Left lung (tissue), 10 donors: ENCODE results near the gene GC. TPM values are rescaled to one million over a fixed set of nuclear protein-coding genes. Genes with fewer than 3 reads are reported as not detected.
A peak's percentile ranks its signal among the peaks of the same experiment; 100 is the strongest.

Source experiments
- ATAC-seq: fragments of 200-7000 bp; cut with Tn5 transposase; one replicate; pipeline ENCODE4 v1.9.1; 2020; ENCODE audit warnings: moderate library complexity
- DNase-seq, 4 donors: peaks; one replicate each; pipeline ENCODE4 v3.0.0-alpha.2; 2013 to 2020
- H3K27ac ChIP-seq, 2 donors: fragments of 200-600 bp; sonication (generic) in 1 of 2; one replicate each; pipeline versions ENCODE4 v1.5.0 to v1.8.0; 2020 to 2021
- H3K27me3 ChIP-seq, 2 donors: fragments of 200-600 bp; sonication (generic) in 1 of 2; one replicate each; pipeline versions ENCODE4 v1.5.0 to v1.8.0; 2020 to 2021
- H3K36me3 ChIP-seq, 2 donors: fragments of 200-600 bp; sonication (generic) in 1 of 2; one replicate each; pipeline versions ENCODE4 v1.5.0 to v1.8.0; 2020 to 2021
- H3K4me1 ChIP-seq, 2 donors: fragments of 200-600 bp; one replicate each; pipeline ENCODE4 v1.8.0; 2021
- H3K4me3 ChIP-seq, 2 donors: fragments of 200-600 bp; sonication (generic) in 1 of 2; one replicate each; pipeline versions ENCODE4 v1.5.0 to v1.8.0; 2020 to 2021; ENCODE audit warnings: mild to moderate bottlenecking in 1 of 2
- H3K9me3 ChIP-seq, 2 donors: fragments of 200-600 bp; sonication (generic) in 1 of 2; one replicate each; pipeline versions ENCODE4 v1.5.0 to v1.8.0; 2020 to 2021
- intact Hi-C, 2 donors: fragments of 100-400 bp; cut with DNase I; formaldehyde crosslinking; loops; one replicate each; pipeline versions ENCODE4 v1.11.2 to v1.14.2; 2022
- polyA plus RNA-seq, 6 donors: library from polyadenylated mRNA; unstranded; fragments of 120-200 nt; gene quantifications; one replicate each; pipeline ENCODE4 v1.2.1, GENCODE V29; 2013; ENCODE audit not compliant: insufficient read length in 6 of 6
- total RNA-seq, 2 donors: library from RNA; stranded (reverse); fragmentation: NEBNext Ultra II Directional; extraction: Animal tissue kit (Norgen Biotek cat#: 25700); gene quantifications; one replicate each; pipeline ENCODE4 v1.2.1, GENCODE V29; 2021
- TF ChIP-seq, protein P1 (sequence below), 2 donors: fragments of 200-600 bp; sonication (generic) in 1 of 2; IDR thresholded peaks; one replicate each; pipeline versions ENCODE4 v1.5.0 to v1.8.0; 2021; ENCODE audit warnings: antibody characterized with exemption in 2 of 2
- donor health status: DM: no; HTN: yes; CAD: no.
- donor health status: DM: no; HTN: no; CAD: no.

Gene GC
- total and polyA plus RNA-seq, 8 donors, result 0.77 to 1.1 TPM; not detected in 6

DNA sequence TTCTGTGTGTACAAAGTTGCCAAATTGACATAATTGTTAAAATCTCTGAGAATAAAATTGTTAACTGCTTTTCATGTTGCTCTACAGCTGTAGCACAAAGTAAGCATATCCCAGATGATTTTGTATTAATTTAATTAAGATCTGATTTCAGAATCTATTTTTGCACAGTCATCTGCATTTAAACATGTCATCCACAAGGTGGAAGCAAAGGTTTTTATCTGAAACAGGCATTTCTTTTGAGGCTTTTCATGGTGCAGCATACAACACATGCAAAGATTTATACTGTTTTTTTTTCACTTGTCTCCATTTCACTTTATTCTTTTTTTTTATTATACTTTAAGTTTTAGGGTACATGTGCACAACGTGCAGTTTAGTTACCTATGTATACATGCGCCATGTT lies 51.2 kb downstream of the GC start:
- peak in 2 of 4 donors; percentile 7 to 32 for DNase-seq
- peaks cover 0 to 3% of the 10 kb centered on the region in 2 donors for H3K9me3 ChIP-seq

DNA sequence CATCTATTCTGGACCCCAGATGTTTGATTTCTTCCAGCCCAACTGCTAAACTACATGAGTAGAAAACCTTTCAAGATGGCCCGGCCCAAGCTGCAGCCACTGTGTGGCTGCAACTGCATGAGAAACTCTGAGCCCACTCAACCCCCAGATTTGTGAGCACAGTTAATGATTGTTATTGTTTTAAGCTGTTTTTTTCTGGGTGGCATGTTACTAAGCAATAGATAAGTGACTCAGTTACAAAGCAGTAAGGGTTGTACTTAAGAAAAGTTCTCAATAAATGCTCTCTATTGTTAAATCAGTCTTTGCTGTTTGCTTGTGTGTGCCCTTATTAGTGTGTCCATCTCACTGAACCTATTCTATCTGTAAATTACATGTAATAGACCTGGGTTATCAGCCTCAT lies 51.8 kb downstream of the GC start:
- ATAC-seq (no peak), DNase-seq (no peak)
- intact Hi-C loops, result no loop called here
- TF ChIP-seq, protein P1, sequence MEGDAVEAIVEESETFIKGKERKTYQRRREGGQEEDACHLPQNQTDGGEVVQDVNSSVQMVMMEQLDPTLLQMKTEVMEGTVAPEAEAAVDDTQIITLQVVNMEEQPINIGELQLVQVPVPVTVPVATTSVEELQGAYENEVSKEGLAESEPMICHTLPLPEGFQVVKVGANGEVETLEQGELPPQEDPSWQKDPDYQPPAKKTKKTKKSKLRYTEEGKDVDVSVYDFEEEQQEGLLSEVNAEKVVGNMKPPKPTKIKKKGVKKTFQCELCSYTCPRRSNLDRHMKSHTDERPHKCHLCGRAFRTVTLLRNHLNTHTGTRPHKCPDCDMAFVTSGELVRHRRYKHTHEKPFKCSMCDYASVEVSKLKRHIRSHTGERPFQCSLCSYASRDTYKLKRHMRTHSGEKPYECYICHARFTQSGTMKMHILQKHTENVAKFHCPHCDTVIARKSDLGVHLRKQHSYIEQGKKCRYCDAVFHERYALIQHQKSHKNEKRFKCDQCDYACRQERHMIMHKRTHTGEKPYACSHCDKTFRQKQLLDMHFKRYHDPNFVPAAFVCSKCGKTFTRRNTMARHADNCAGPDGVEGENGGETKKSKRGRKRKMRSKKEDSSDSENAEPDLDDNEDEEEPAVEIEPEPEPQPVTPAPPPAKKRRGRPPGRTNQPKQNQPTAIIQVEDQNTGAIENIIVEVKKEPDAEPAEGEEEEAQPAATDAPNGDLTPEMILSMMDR (IDR thresholded peaks at IDR 0.05), result no peak
- Histone ChIP-seq H3K27ac (no peak overlapping the region), H3K9me3 (peaks cover 0 to under 1% of the 10 kb centered on the region in 2 donors), H3K27me3 (no peaks in the 10 kb centered on the region), H3K4me1 (no peaks in the 10 kb centered on the region), H3K36me3 (no peaks in the 10 kb centered on the region), H3K4me3 (no peak overlapping the region)

More for the DNA sequence above, 51.2 kb downstream of the GC start:
- Histone ChIP-seq H3K36me3 (no peaks in the 10 kb centered on the region), H3K4me1 (no peaks in the 10 kb centered on the region), H3K4me3 (no peak overlapping the region), H3K27ac (no peak overlapping the region), H3K27me3 (no peaks in the 10 kb centered on the region)
- ATAC-seq, result peak; percentile 35
- TF ChIP-seq, protein P1 (IDR thresholded peaks at IDR 0.05), result peak in 1 of 2 donors; percentile 13
- intact Hi-C loops, result no loop called here

DNA sequence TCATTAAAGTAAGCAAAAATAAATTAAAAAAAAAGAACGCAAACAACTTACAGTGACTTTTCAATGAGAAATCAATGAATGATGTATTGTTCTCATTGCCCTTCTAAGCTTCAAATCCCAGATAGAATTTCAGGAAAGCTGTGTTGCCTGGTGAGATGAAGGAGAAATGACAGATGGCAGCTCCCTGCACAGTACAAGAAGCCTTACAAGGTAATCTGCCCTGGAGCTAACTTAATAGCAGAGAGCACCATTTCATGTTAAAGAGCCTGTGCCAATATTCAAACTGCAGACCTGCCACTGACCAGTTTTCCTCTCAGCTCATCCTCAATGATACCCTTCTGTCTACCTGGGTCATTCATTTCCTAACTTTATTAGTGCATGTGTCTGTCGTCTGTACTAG lies 54.0 kb downstream of the GC start:
- Histone ChIP-seq H3K4me1 (no peaks in the 10 kb centered on the region), H3K27ac (no peak overlapping the region), H3K9me3 (no peaks in the 10 kb centered on the region), H3K4me3 (no peak overlapping the region), H3K27me3 (no peaks in the 10 kb centered on the region), H3K36me3 (no peaks in the 10 kb centered on the region)
- TF ChIP-seq, protein P1 (IDR thresholded peaks at IDR 0.05), result no peak
- DNase-seq (no peak), ATAC-seq (no peak)
- intact Hi-C loops, result no loop called here

DNA sequence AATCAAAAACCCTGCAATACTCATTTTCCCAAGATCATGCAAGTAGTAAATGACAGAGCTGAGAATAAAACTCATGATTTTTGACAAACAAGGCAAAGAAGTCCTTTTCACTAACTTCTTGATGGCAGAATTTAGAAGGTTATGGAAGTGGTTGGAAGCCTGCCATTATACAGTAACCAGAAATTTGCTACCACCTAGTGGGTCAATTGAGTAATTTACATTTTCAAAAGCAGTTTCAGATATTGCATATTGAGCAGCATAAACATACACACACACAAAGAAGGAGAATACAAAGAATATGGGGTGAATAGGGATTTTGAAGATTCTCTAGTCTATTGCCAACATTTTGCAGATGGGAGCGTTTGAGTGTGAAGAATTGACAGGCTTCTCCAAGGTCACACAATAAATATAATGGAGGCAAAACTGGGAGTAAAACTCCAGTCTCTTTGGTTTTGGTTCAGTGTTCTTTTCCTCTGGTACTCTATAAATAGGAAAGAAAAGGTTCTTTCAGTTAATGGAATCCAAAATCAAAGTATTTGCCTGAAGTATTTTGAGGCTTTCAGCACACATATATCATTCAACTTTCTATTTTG lies 70.2 kb downstream of the GC start:
- no peak overlapping the region for H3K4me3 ChIP-seq
- intact Hi-C loops, result no loop called here
- TF ChIP-seq, protein P1 (IDR thresholded peaks at IDR 0.05), result peak; percentile 29 to 57
- H3K27me3 ChIP-seq, result no peaks in the 10 kb centered on the region
- DNase-seq (peak in 2 of 4 donors; percentile 46 to 64), ATAC-seq (peak; percentile 72)
- H3K9me3 ChIP-seq, result no peaks in the 10 kb centered on the region
- no peak overlapping the region for H3K27ac ChIP-seq
- no peaks in the 10 kb centered on the region for H3K4me1 ChIP-seq
- H3K36me3 ChIP-seq, result no peaks in the 10 kb centered on the region

DNA sequence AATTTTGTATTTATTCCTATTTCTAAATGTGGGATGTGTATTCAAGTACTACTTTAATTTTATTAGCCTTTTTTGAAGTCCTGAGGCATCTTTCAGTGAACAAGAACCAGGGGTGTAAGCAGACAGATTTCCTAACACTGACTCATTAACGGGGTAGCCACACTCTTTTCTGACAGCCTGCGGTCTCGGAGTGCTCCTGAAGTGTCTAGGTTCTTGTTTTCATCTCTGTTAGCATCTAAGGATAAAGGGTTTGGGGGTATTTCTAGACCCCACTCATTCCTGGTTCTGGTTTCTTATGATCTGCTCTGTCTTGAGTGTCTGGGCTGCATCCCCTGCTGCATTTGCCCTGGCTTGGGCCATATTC lies 71.9 kb downstream of the GC start:
- H3K9me3 ChIP-seq, result no peaks in the 10 kb centered on the region
- H3K27me3 ChIP-seq, result no peaks in the 10 kb centered on the region
- peak; percentile 24 for ATAC-seq
- TF ChIP-seq, protein P1 (IDR thresholded peaks at IDR 0.05), result no peak
- H3K4me3 ChIP-seq, result no peak overlapping the region
- no peak for DNase-seq
- no peaks in the 10 kb centered on the region for H3K36me3 ChIP-seq
- intact Hi-C loops, result no loop called here
- no peaks in the 10 kb centered on the region for H3K4me1 ChIP-seq
- no peak overlapping the region for H3K27ac ChIP-seq
